Inflammatory macrophage (primary cell): ENCODE results near the gene AKAP4.

ENCODE experiments used
- DNase-seq, 2 donors: peaks; one replicate each; pipeline ENCODE4 v3.0.0-alpha.2; 2020 to 2022
- total RNA-seq, 18 experiments: gene quantifications; one replicate each; lab custom pipeline; 2026; ENCODE audit warnings: mixed read lengths in 6 of 18, inconsistent platforms in 2 of 18; lab: John Stamatoyannopoulos, UW

AKAP4 gene
- total RNA-seq = 0 to 0.08 (median 0) reads per million in 18 experiments

- DNase-seq = no peak
These were observed at the start of gene AKAP4 for GRCh38 chrX:50200907-50201306. TSS of gene AKAP4 (minus strand) at chrX:50201007. CDS start at chrX:50200889, 118 bp downstream.

GRCh38 chrX:50211510-50211909 is 10.7 kb upstream of the AKAP4 start:
- peak in 1 of 2 donors; percentile 8 for DNase-seq

GRCh38 chrX:50206753-50207152 is 5.9 kb upstream of the AKAP4 start:
- DNase-seq = no peak

- DNase-seq = peak; percentile 72
These were observed 3.6 kb upstream of the AKAP4 start, which contains the start of gene CCNB3 for GRCh38 chrX:50204364-50204899. TSS of gene CCNB3 (plus strand) at chrX:50204765. CDS start at chrX:50285164, 80,399 bp downstream.

- DNase-seq = no peak
These were observed 1.7 kb upstream of the AKAP4 start for GRCh38 chrX:50202539-50202938.

- no peak for DNase-seq
These were observed 2.5 kb downstream of the AKAP4 start for GRCh38 chrX:50198348-50198747.

GRCh38 chrX:50188859-50189600 is 11.8 kb downstream of the AKAP4 start:
- DNase-seq = no peak

GRCh38 chrX:50183891-50184290 is 16.9 kb downstream of the AKAP4 start:
- no peak for DNase-seq

- no peak for DNase-seq
These were observed 20.5 kb downstream of the AKAP4 start for GRCh38 chrX:50180073-50180940.

GRCh38 chrX:50169717-50170116 is 31.1 kb downstream of the AKAP4 start:
- no peak for DNase-seq

- DNase-seq = no peak
These were observed 32.5 kb downstream of the AKAP4 start for GRCh38 chrX:50168241-50168687.

- DNase-seq = no peak
These were observed 33.4 kb downstream of the AKAP4 start for GRCh38 chrX:50167366-50167765.

GRCh38 chrX:50165727-50166126 is 35.1 kb downstream of the AKAP4 start:
- DNase-seq = no peak

GRCh38 chrX:50161127-50161526 is 39.7 kb downstream of the AKAP4 start:
- DNase-seq = no peak

GRCh38 chrX:50158593-50158992 is 42.2 kb downstream of the AKAP4 start:
- no peak for DNase-seq

GRCh38 chrX:50157545-50158135 is 43.2 kb downstream of the AKAP4 start:
- DNase-seq = no peak

- DNase-seq = no peak
These were observed 46.4 kb downstream of the AKAP4 start for GRCh38 chrX:50154429-50154828.

GRCh38 chrX:50152456-50152855 is 48.4 kb downstream of the AKAP4 start:
- no peak for DNase-seq

GRCh38 chrX:50147972-50148371 is 52.8 kb downstream of the AKAP4 start:
- DNase-seq = no peak
